ENCODE data around the gene BST2.

Gene BST2, protein sequence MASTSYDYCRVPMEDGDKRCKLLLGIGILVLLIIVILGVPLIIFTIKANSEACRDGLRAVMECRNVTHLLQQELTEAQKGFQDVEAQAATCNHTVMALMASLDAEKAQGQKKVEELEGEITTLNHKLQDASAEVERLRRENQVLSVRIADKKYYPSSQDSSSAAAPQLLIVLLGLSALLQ

GRCh38 chr19:17405250-17406045 lies at the start of gene BST2:
BST2 (minus strand) TSS chr19:17405630; CDS start chr19:17405575, 55 bp downstream.
- DNase-seq (ENCODE audit: low read depth), result peak; percentile 43

GRCh38 chr19:17454576-17455071 lies 49.2 kb upstream of the BST2 start:
- no peak for DNase-seq (ENCODE audit: low read depth)

- DNase-seq (ENCODE audit: low read depth), result no peak
Measured at GRCh38 chr19:17451820-17452219, 46.4 kb upstream of the BST2 start.

GRCh38 chr19:17450264-17451075 lies 45.0 kb upstream of the BST2 start:
- DNase-seq (ENCODE audit: low read depth), result no peak

DNA sequence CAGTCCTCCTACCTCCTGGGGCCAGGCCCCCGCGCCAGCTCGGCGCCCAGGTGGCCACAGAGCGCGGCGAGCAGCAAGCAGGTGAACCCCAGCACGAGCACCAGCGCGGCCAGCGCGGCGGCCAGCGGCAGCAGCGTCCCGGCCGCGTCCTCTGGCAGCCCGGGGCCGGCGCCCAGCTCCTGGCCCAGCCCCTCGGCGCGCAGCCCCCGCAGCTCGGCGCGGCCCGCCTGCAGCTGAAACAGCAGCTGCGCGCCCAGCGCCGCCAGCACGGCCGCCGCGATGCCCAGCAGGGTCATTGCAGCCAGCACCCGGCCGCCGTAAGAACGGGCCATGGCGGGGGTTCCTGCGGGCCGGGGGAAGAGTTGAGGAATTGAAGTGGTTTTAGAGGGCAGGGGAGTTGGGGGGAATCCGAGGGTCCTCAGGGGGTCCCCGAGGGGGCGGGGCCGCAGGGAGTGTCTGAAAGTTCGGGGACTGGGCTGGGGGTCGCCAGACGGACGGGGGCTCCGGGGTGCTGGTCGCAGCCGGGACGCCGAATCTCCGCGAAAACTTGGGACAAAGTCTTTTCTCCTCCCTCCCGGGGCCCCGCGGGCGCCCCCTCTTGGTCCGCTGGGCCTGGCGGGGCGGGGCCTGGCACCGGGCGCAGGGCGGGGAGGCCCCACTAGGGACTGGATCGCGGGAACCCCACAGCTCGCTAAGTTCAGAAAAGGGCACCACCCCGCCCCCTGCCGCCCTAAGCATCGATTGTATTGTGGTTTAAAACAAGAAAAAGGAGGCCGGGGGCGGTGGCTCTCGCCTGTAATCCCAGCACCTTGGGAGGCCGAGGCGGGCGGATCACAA lies 42.9 kb upstream of the BST2 start, which contains the start of gene TMEM221:
Gene TMEM221, minus strand, starts transcription at position 538 of the 837 bp plus-strand sequence. Its CDS starts 206 bp downstream, at position 332.
- no peak for DNase-seq (ENCODE audit: low read depth)

DNA sequence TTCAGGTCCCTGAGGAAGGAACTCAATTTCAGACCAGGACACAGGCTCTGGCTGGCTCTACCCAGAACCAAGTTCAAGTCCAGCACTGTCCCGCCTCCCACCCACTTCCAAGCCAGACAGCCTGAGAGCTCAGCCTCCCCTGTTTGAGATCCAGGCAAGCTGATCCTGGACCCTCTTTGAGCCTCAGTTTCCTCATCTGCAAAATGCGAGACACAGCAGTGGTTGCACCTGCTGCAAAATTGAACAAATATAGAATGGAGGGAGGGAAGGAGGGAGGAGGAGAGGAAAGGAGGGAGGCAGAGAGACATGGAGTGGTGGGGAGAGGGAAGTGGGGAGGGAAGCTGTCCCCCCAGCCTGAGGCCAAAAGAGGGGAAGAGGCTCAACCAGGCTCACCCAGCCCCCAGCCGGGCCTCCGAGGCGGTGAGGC lies 42.3 kb upstream of the BST2 start:
- DNase-seq (ENCODE audit: low read depth), result no peak

- no peak for DNase-seq (ENCODE audit: low read depth)
Measured at GRCh38 chr19:17445526-17446165, 40.2 kb upstream of the BST2 start.

GRCh38 chr19:17441241-17442021 lies 36.0 kb upstream of the BST2 start:
- no peak for DNase-seq (ENCODE audit: low read depth)

DNA sequence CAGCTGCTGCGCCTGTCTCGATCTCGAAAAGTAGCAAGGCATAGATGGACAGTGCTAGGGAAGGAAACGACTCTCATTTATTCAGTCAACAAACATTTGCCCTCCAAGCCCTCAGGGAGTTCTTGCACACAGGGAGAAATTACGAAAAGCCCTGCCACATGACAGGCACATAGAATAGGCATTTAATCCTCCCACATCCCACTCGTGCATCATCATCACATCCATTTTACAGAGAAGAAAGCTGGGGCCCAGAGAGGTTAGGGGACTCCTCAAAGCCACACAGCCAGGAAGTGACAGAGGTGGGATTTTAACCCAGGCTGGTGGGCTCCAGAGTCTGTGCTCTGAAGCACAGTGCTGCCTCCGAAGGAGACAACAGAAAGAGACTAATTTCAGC lies 31.4 kb upstream of the BST2 start:
- DNase-seq (ENCODE audit: low read depth), result no peak

DNA sequence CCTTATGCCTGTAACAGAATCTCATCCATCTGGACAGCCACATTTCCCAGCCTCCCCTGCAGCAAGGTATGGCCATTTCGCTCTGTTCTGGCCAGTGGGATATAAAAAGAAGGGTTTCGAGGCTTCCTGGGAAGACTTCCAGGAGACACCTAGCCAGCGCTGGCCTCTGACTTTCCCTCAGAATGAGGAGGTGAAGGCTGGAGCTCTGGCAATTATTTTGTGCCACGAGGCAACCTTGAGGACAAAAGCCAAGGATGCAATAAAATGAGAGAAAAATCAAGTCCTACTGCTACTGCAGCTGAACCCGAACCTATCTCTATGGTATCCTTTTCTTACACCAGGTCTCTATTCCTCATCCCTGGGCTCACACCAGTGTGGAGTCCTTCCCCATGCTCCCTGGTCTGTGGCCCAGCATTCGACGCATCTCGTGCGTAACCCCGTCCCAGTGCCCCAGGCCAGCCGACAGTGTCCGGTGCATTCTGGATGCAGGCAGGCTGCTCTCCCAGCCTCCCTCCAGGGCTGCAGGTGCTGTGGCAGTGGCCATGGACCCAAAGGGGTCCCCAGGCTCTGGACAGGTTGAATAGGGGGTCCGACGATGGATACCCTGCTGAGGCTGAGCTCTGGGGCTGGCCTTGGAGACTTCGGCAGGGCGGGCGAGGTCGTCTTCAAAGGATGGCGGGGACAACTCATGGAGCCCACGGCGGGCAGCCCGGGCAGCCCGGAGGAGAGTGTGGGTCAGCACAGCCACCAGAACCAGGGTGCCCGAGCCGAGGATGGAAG lies 30.9 kb upstream of the BST2 start:
- DNase-seq (ENCODE audit: low read depth), result no peak

GRCh38 chr19:17435218-17435617 lies 29.8 kb upstream of the BST2 start:
- no peak for DNase-seq (ENCODE audit: low read depth)

DNA sequence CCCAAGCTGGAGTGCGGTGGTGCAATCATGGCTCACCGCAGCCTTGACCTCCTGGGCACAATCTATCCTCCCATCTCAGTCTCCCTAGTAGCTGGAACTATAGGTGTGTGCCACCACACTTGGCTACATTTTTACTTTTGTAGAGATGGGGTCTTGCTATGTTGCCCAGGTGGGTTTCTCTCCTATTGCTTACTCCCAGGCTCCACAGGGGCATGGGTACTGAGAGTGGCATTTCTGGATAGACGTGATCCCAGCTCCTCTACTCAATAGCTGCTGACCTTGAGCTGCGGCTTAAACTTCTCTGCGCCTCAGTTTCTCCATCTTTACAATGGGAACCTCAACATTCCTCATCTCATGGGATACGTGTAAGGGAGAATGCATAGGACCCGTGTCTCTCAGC lies 26.0 kb upstream of the BST2 start:
- no peak for DNase-seq (ENCODE audit: low read depth)

DNA sequence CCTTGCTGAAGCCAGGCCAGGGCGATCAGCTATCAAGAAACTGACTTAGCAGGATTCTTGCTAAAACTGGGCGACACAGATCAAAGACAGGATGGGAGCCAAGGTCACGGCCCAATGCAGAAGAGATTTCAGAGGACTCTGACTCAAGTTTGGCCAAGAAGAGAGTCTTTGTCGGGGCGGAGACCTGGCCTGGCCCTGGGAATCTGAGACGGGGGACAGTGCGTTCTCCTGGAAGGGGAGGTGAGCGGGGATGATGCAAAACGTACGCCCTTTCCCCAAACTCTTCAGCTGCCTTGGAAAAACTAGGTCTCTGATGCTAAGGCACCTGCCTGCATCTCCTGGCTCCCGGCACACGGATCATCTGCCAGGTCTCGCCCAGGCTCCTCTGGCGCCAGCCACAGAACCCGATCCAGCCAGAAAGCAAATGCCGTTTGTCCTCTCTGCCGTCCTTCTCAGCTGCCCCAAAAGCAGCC lies 24.2 kb upstream of the BST2 start:
- no peak for DNase-seq (ENCODE audit: low read depth)

GRCh38 chr19:17424743-17425365 lies 19.4 kb upstream of the BST2 start:
- DNase-seq (ENCODE audit: low read depth), result no peak

- DNase-seq (ENCODE audit: low read depth), result no peak
Measured at GRCh38 chr19:17423429-17424208, 18.2 kb upstream of the BST2 start.

- DNase-seq (ENCODE audit: low read depth), result no peak
Measured at GRCh38 chr19:17421942-17422341, 16.5 kb upstream of the BST2 start.

DNA sequence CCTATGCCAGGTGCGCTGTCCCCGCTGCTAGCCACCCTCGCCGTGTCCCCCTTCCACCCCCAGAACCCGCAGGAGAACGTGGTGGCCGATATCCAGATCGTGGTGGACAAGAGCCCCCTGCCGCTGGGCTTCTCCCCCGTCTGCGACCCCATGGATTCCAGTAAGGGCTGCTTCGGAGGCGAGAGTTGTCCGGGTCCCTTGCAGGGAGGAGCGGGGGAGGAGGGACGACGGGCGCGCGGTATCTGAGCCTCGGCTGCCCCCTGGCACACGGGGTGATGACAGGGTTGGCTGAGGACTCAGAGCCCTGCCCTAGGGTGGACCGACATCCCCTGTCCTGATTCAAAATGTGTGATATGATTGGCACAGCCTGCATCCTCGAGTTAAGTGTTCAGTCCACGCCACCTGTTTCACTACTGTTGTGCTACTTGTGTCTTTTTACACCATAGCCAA lies 15.1 kb upstream of the BST2 start:
- DNase-seq (ENCODE audit: low read depth), result no peak
